Keratinocyte (primary cell): ENCODE data around the gene GRIK4. TPM values are rescaled to one million over a fixed set of nuclear protein-coding genes. Genes with fewer than 3 reads are reported as not detected.

ENCODE experiments used
- DNase-seq: peaks from one replicate; pipeline ENCODE4 v3.0.0-alpha.2; 2011; ENCODE audit warnings: low read depth, missing footprints, low spot score
- FAIRE-seq: peaks from 2 replicates; lab custom pipeline; 2011; peaks lifted over from hg19 to GRCh38; lab: Jason Lieb, UNC
- H2AFZ ChIP-seq: 2 replicates; pipeline ENCODE4 v1.6.0; 2012; ENCODE audit warnings: low read length, control low read depth, inconsistent platforms; ENCODE audit not compliant: control insufficient read depth
- H3K27ac ChIP-seq: 2 replicates; pipeline ENCODE4 v1.5.1; 2011; ENCODE audit warnings: low read length; ENCODE audit not compliant: control insufficient read depth, insufficient read depth
- H3K27me3 ChIP-seq: 3 replicates; pipeline ENCODE4 v1.6.0; 2011; ENCODE audit warnings: low read length; ENCODE audit not compliant: control insufficient read depth, insufficient read depth; ENCODE audit errors: extremely low read depth
- H3K36me3 ChIP-seq, 2 experiments: 2 replicates in 1 of 2; 3 replicates in 1 of 2; pipeline ENCODE4 v1.5.1; 2011; ENCODE audit warnings: low read length in 2 of 2, mild to moderate bottlenecking in 1 of 2; ENCODE audit not compliant: control insufficient read depth in 2 of 2, insufficient read depth in 2 of 2; ENCODE audit errors: extremely low read depth in 1 of 2
- H3K4me1 ChIP-seq: 3 replicates; pipeline ENCODE4 v1.5.1; 2011; ENCODE audit warnings: low read length; ENCODE audit not compliant: control insufficient read depth, insufficient read depth; ENCODE audit errors: extremely low read depth
- H3K4me2 ChIP-seq: 3 replicates; pipeline ENCODE4 v1.6.0; 2011; ENCODE audit warnings: low read depth, low read length; ENCODE audit not compliant: control insufficient read depth, insufficient read depth; ENCODE audit errors: extremely low read depth
- H3K4me3 ChIP-seq, 3 experiments: fragments of 200-600 bp in 1 of 3; sonication (generic) in 1 of 3; 2 replicates in 2 of 3; 3 replicates in 1 of 3; pipeline ENCODE4 v1.5.1; 2011 to 2016; ENCODE audit warnings: low read length in 3 of 3, mild to moderate bottlenecking in 3 of 3, control low read depth in 2 of 3, inconsistent platforms in 1 of 3, low read depth in 1 of 3, mixed read lengths in 1 of 3, mixed run types in 1 of 3, moderate library complexity in 1 of 3; ENCODE audit not compliant: control insufficient read depth in 2 of 3, insufficient read depth in 2 of 3; ENCODE audit errors: extremely low read depth in 1 of 3
- H3K79me2 ChIP-seq: 2 replicates; pipeline ENCODE4 v1.6.0; 2012; ENCODE audit warnings: low read length; ENCODE audit not compliant: control insufficient read depth, insufficient read depth
- H3K9ac ChIP-seq: 3 replicates; pipeline ENCODE4 v1.6.0; 2011; ENCODE audit warnings: low read length; ENCODE audit not compliant: control insufficient read depth, insufficient read depth; ENCODE audit errors: extremely low read depth
- H3K9me1 ChIP-seq: 3 replicates; pipeline ENCODE4 v1.6.0; 2011; ENCODE audit warnings: low read length; ENCODE audit not compliant: control insufficient read depth, insufficient read depth; ENCODE audit errors: extremely low read depth
- H3K9me3 ChIP-seq: 2 replicates; pipeline ENCODE4 v1.5.1; 2012; ENCODE audit warnings: low read depth, low read length; ENCODE audit not compliant: control insufficient read depth
- H4K20me1 ChIP-seq: 3 replicates; pipeline ENCODE4 v1.6.0; 2011; ENCODE audit warnings: low read length; ENCODE audit not compliant: control insufficient read depth, insufficient read depth; ENCODE audit errors: extremely low read depth
- EZH2 ChIP-seq: IDR thresholded peaks from one replicate; pipeline ENCODE4 v1.6.1; 2012; ENCODE audit warnings: inconsistent platforms, mild to moderate bottlenecking, low read length, moderate library complexity
- dilution Hi-C: fragments of 300-500 bp; cut with MboI; formaldehyde crosslinking; loops from one replicate; pipeline ENCODE4 v1.7.0; 2020; ENCODE audit warnings: low sequenced_read_pairs; ENCODE audit not compliant: extremely low pct_ligation_motif_present
- polyA plus RNA-seq, 5 experiments: library from polyadenylated mRNA; depleted of rRNA in 3 of 5; stranded (reverse) in 3 of 5; stranded (forward) in 1 of 5; unstranded in 1 of 5; fragments of >200 nt; gene quantifications; 1 replicate in 1 of 5; 2 replicates in 3 of 5; 3 replicates in 1 of 5; pipeline versions ENCODE4 v1.2.1 to v1.2.3, GENCODE V29; 2011 to 2012; ENCODE audit warnings: missing spikeins in 2 of 5, low read depth in 1 of 5, low replicate concordance in 1 of 5
- TF ChIP-seq, protein P1 (sequence below), 3 experiments: IDR thresholded peaks in 1 of 3; conservative IDR thresholded peaks in 1 of 3; optimal IDR thresholded peaks in 1 of 3; 2 replicates in 2 of 3; 3 replicates in 1 of 3; pipeline versions ENCODE3 to v1.5.1; 2011; ENCODE audit warnings: low read length in 3 of 3, mild to moderate bottlenecking in 3 of 3, moderate library complexity in 2 of 3, control low read depth in 1 of 3, inconsistent platforms in 1 of 3; ENCODE audit not compliant: insufficient read depth in 2 of 3; ENCODE audit errors: extremely low read depth in 1 of 3

GRIK4 gene
- polyA plus RNA-seq, 1 donor (not counting 4 experiments of a cell fraction or from before 2014, with no cell fraction given), result not detected

DNA sequence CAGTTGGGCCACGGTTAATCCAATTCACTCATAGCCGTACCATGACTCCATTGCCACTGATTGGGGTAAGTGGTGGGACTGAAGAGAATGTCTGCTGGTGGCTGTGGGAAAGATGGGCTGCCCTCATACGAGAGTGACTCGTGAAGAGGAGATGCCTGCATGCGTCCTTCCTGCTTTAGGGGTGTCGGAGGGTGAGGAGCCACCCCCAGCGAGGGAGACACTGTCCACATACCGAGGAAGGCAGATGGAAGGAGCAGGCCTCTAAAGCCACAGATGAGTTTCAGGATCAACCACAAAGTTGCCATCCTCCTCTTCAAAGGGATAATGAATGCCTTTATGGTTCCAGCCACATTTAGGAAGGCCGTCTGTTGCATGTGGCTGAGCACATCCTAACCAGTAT, 83.2 kb downstream of the GRIK4 start:
- Histone ChIP-seq H3K9ac (no peak overlapping the region), H3K27me3 (peaks cover 4% of the 10 kb centered on the region), H3K9me3 (no peaks in the 10 kb centered on the region), H3K27ac (no peak overlapping the region), H2AFZ (no peak overlapping the region), H3K36me3 (no peaks in the 10 kb centered on the region), H3K4me2 (no peak overlapping the region), H3K9me1 (no peaks in the 10 kb centered on the region), H3K4me3 (no peak overlapping the region), H3K79me2 (no peaks in the 10 kb centered on the region), H3K4me1 (no peaks in the 10 kb centered on the region), H4K20me1 (no peaks in the 10 kb centered on the region)
- dilution Hi-C loops, result no loop called here
- no peak for TF ChIP-seq EZH2
- TF ChIP-seq, protein P1, sequence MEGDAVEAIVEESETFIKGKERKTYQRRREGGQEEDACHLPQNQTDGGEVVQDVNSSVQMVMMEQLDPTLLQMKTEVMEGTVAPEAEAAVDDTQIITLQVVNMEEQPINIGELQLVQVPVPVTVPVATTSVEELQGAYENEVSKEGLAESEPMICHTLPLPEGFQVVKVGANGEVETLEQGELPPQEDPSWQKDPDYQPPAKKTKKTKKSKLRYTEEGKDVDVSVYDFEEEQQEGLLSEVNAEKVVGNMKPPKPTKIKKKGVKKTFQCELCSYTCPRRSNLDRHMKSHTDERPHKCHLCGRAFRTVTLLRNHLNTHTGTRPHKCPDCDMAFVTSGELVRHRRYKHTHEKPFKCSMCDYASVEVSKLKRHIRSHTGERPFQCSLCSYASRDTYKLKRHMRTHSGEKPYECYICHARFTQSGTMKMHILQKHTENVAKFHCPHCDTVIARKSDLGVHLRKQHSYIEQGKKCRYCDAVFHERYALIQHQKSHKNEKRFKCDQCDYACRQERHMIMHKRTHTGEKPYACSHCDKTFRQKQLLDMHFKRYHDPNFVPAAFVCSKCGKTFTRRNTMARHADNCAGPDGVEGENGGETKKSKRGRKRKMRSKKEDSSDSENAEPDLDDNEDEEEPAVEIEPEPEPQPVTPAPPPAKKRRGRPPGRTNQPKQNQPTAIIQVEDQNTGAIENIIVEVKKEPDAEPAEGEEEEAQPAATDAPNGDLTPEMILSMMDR (optimal IDR thresholded peaks at IDR 0.05 in 1 of 3, IDR thresholded peaks at IDR 0.05 in 1 of 3, conservative IDR thresholded peaks at IDR 0.05 in 1 of 3; ENCODE audit: extremely low read depth in 1 of 3, insufficient read depth in 2 of 3, low read length in 3 of 3), result no peak
- FAIRE-seq (no peak), DNase-seq (no peak)

DNA sequence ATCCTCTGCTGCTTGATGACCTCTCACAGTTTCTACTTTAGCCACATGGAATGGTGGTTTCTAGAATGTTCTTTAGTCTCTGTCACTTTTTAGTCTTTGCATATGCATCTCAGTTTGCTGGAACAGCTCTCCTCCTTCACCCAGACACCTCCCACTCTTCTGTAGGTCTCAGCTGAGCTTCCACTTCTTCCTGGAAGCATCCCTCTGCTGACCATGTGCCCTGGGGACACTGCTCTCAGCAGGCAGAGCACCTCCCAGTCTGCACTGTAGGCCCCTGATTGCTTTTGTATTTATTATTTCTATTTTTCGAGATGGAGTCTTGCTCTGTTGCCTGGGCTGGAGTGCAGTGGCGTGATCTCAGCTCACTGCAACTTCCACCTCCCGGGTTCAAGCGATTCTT, 84.0 kb downstream of the GRIK4 start:
- no peak overlapping the region for H3K27ac ChIP-seq
- dilution Hi-C loops, result no loop called here
- H2AFZ ChIP-seq, result no peak overlapping the region
- H4K20me1 ChIP-seq, result no peaks in the 10 kb centered on the region
- no peaks in the 10 kb centered on the region for H3K9me1 ChIP-seq
- H3K4me3 ChIP-seq, result no peak overlapping the region
- peaks cover 4% of the 10 kb centered on the region for H3K27me3 ChIP-seq
- H3K9me3 ChIP-seq, result no peaks in the 10 kb centered on the region
- FAIRE-seq (no peak), DNase-seq (no peak)
- no peaks in the 10 kb centered on the region for H3K4me1 ChIP-seq
- TF ChIP-seq, protein P1 (optimal IDR thresholded peaks at IDR 0.05 in 1 of 3, IDR thresholded peaks at IDR 0.05 in 1 of 3, conservative IDR thresholded peaks at IDR 0.05 in 1 of 3; ENCODE audit: extremely low read depth in 1 of 3, insufficient read depth in 2 of 3, low read length in 3 of 3), result no peak
- TF ChIP-seq EZH2, result no peak
- H3K36me3 ChIP-seq, result no peaks in the 10 kb centered on the region
- no peaks in the 10 kb centered on the region for H3K79me2 ChIP-seq
- H3K9ac ChIP-seq, result no peak overlapping the region
- no peak overlapping the region for H3K4me2 ChIP-seq
